GM19452 (cell line): ENCODE results near the gene PTPRD.

Experiments used
- ATAC-seq: cut with Tn5 transposase; IDR thresholded peaks from one replicate; pipeline ENCODE4 v1.9.1; 2021; ENCODE audit not compliant: unreplicated experiment

PTPRD gene

GRCh38 chr9:8430945-8431344 lies 2181.9 kb downstream of the PTPRD start:
- ATAC-seq, result no peak

GRCh38 chr9:8429768-8430167 lies 2183.0 kb downstream of the PTPRD start:
- no peak for ATAC-seq

GRCh38 chr9:8429157-8429556 lies 2183.6 kb downstream of the PTPRD start:
- ATAC-seq, result no peak

- ATAC-seq, result no peak
These were observed 2184.4 kb downstream of the PTPRD start for GRCh38 chr9:8428389-8428788.

- no peak for ATAC-seq
These were observed 2187.9 kb downstream of the PTPRD start for GRCh38 chr9:8424786-8425410.

GRCh38 chr9:8420416-8420815 lies 2192.4 kb downstream of the PTPRD start:
- ATAC-seq, result no peak

GRCh38 chr9:8419596-8420275 lies 2193.1 kb downstream of the PTPRD start:
- no peak for ATAC-seq

- no peak for ATAC-seq
These were observed 2195.5 kb downstream of the PTPRD start for GRCh38 chr9:8417341-8417740.

GRCh38 chr9:8412327-8412726 lies 2200.5 kb downstream of the PTPRD start:
- no peak for ATAC-seq

GRCh38 chr9:8408575-8409190 lies 2204.1 kb downstream of the PTPRD start:
- no peak for ATAC-seq

- ATAC-seq, result no peak
These were observed 2210.7 kb downstream of the PTPRD start for GRCh38 chr9:8401961-8402705.

GRCh38 chr9:8400378-8400777 lies 2212.4 kb downstream of the PTPRD start:
- ATAC-seq, result no peak

GRCh38 chr9:8395022-8395421 lies 2217.8 kb downstream of the PTPRD start:
- ATAC-seq, result no peak

GRCh38 chr9:8394341-8394740 lies 2218.5 kb downstream of the PTPRD start:
- no peak for ATAC-seq

- no peak for ATAC-seq
These were observed 2219.9 kb downstream of the PTPRD start for GRCh38 chr9:8392866-8393265.

GRCh38 chr9:8391566-8391965 lies 2221.2 kb downstream of the PTPRD start:
- ATAC-seq, result no peak

GRCh38 chr9:8391132-8391531 lies 2221.7 kb downstream of the PTPRD start:
- no peak for ATAC-seq

GRCh38 chr9:8390571-8390970 lies 2222.2 kb downstream of the PTPRD start:
- ATAC-seq, result no peak

- no peak for ATAC-seq
These were observed 2223.3 kb downstream of the PTPRD start for GRCh38 chr9:8389531-8389930.

GRCh38 chr9:8388132-8388531 lies 2224.7 kb downstream of the PTPRD start:
- ATAC-seq, result no peak

- no peak for ATAC-seq
These were observed 2228.7 kb downstream of the PTPRD start for GRCh38 chr9:8384091-8384490.
